Mammary epithelial cell (primary cell): ENCODE data around the gene GRIA1.

Experiments
- CTCF ChIP-seq, 2 donors: IDR thresholded peaks in 1 of 2; conservative IDR thresholded peaks in 1 of 2; 2 replicates each; pipeline ENCODE4 v1.5.1; 2011 to 2012; ENCODE audit warnings: inconsistent platforms in 2 of 2, low read length in 2 of 2, mild to moderate bottlenecking in 2 of 2, control low read depth in 1 of 2, low read depth in 1 of 2; ENCODE audit not compliant: insufficient read depth in 1 of 2; ENCODE audit errors: extremely low read depth in 1 of 2
- EZH2 ChIP-seq: IDR thresholded peaks from 2 replicates; pipeline ENCODE4 v1.6.1; 2012; ENCODE audit warnings: low read length, inconsistent platforms, borderline replicate concordance

- TF ChIP-seq CTCF (conservative IDR thresholded peaks at IDR 0.05 in 1 of 2, IDR thresholded peaks at IDR 0.05 in 1 of 2; ENCODE audit: extremely low read depth in 1 of 2, insufficient read depth in 1 of 2, low read depth in 1 of 2, low read length in 2 of 2) = no peak
- no peak for TF ChIP-seq EZH2
Measured at GRCh38 chr5:153659039-153659736, 168.7 kb downstream of the GRIA1 start.
